SK-N-SH (cell line): ENCODE data around the gene STAC3. TPM values are rescaled to one million over a fixed set of nuclear protein-coding genes. Genes with fewer than 3 reads are reported as not detected.

Experiments used
- CTCF ChIA-PET: fragments of 300-600, 350-600 bp; formaldehyde crosslinking; extraction: SDS; loops from one replicate; lab custom pipeline; 2021; lab: Yijun Ruan, JAX
- POLR2A ChIA-PET: fragments of 350-600 bp; sonication (Branson Sonifier 250); formaldehyde crosslinking; extraction: SDS; loops from one replicate; lab custom pipeline; 2020; ENCODE audit warnings: antibody characterized with exemption, inconsistent platforms; lab: Yijun Ruan, JAX
- DNase-seq: peaks from one replicate; pipeline ENCODE4 v3.0.0; 2012
- H2AFZ ChIP-seq: fragments of 200-600 bp; sonication (generic); 2 replicates; pipeline ENCODE4 v1.8.1; 2016; ENCODE audit warnings: antibody characterized with exemption, mild to moderate bottlenecking, low read depth
- H3F3A ChIP-seq: fragments of 200-600 bp; sonication (generic); replicated peaks from 2 replicates; pipeline ENCODE3; 2016; ENCODE audit warnings: antibody characterized with exemption, mild to moderate bottlenecking; ENCODE audit not compliant: insufficient read depth
- H3K27ac ChIP-seq, 2 experiments: fragments of 200-500 bp in 1 of 2; fragments of 200-600 bp in 1 of 2; sonication (Bioruptor generic) in 1 of 2; sonication (generic), shearing (Covaris generic) in 1 of 2; 2 replicates each; pipeline versions ENCODE4 v1.5.1 to v1.6.1; 2014 to 2016; ENCODE audit warnings: low read depth in 2 of 2, inconsistent platforms in 1 of 2, low read length in 1 of 2, mild to moderate bottlenecking in 1 of 2, mixed read lengths in 1 of 2
- H3K27me3 ChIP-seq: fragments of 200-600 bp; sonication (generic), shearing (Covaris generic); 2 replicates; pipeline ENCODE4 v1.6.1; 2016; ENCODE audit warnings: mixed run types; ENCODE audit not compliant: insufficient read depth
- H3K36me3 ChIP-seq, 2 experiments: fragments of 200-500 bp in 1 of 2; fragments of 200-600 bp in 1 of 2; sonication (Bioruptor generic) in 1 of 2; sonication (generic) in 1 of 2; replicated peaks in 1 of 2; 2 replicates each; pipeline versions ENCODE3 to v1.5.1; 2014 to 2016; ENCODE audit warnings: low read length in 1 of 2, mild to moderate bottlenecking in 1 of 2; ENCODE audit not compliant: insufficient read depth in 2 of 2, control insufficient read depth in 1 of 2
- H3K4me1 ChIP-seq, 2 experiments: fragments of 200-500 bp in 1 of 2; fragments of 200-600 bp in 1 of 2; sonication (Bioruptor generic) in 1 of 2; sonication (generic), shearing (Covaris generic) in 1 of 2; 2 replicates each; pipeline versions ENCODE4 v1.5.1 to v1.6.1; 2014 to 2016; ENCODE audit warnings: low read depth in 1 of 2, low read length in 1 of 2, mixed run types in 1 of 2; ENCODE audit not compliant: insufficient read depth in 2 of 2, control insufficient read depth in 1 of 2
- H3K4me2 ChIP-seq: fragments of 200-600 bp; sonication (generic), shearing (Covaris generic); 2 replicates; pipeline ENCODE4 v1.6.1; 2017; ENCODE audit warnings: mixed run types
- H3K4me3 ChIP-seq, 2 experiments: fragments of 200-500 bp in 1 of 2; fragments of 200-600 bp in 1 of 2; sonication (Bioruptor generic) in 1 of 2; sonication (generic), shearing (Covaris generic) in 1 of 2; 2 replicates each; pipeline versions ENCODE4 v1.5.1 to v1.8.1; 2014 to 2016; ENCODE audit warnings: low read depth in 2 of 2, inconsistent platforms in 1 of 2, low read length in 1 of 2, mild to moderate bottlenecking in 1 of 2, mixed read lengths in 1 of 2, moderate library complexity in 1 of 2
- H3K79me2 ChIP-seq: fragments of 200-600 bp; sonication (generic); 2 replicates; pipeline ENCODE4 v1.8.1; 2017; ENCODE audit warnings: mild to moderate bottlenecking; ENCODE audit not compliant: insufficient read depth
- H3K9ac ChIP-seq: fragments of 200-600 bp; sonication (generic); 2 replicates; pipeline ENCODE4 v1.6.1; 2017; ENCODE audit warnings: mixed run types
- H3K9me2 ChIP-seq: fragments of 200-600 bp; sonication (generic); 2 replicates; pipeline ENCODE4 v1.6.1; 2017; ENCODE audit warnings: mixed run types
- H3K9me3 ChIP-seq: fragments of 200-600 bp; sonication (generic); 2 replicates; pipeline ENCODE4 v1.6.1; 2017; ENCODE audit warnings: mixed run types, mild to moderate bottlenecking, moderate library complexity
- H4K20me1 ChIP-seq: fragments of 200-600 bp; sonication (generic); 2 replicates; pipeline ENCODE4 v1.6.1; 2017; ENCODE audit warnings: mild to moderate bottlenecking, mixed run types; ENCODE audit not compliant: insufficient read depth
- ELF1 ChIP-seq: IDR thresholded peaks from 2 replicates; pipeline ENCODE4 v1.4.0; 2012
- FOSL2 ChIP-seq: IDR thresholded peaks from 2 replicates; pipeline ENCODE4 v1.4.0; 2012; ENCODE audit warnings: low read depth, mild to moderate bottlenecking, moderate library complexity, borderline replicate concordance
- FOXJ3 ChIP-seq: sonication (generic); formaldehyde crosslinking; IDR thresholded peaks from 2 replicates; pipeline ENCODE4 v1.5.1; 2020; ENCODE audit warnings: mild to moderate bottlenecking, missing genetic modification reagents
- FOXM1 ChIP-seq: IDR thresholded peaks from 2 replicates; pipeline ENCODE4 v1.4.0; 2012; ENCODE audit warnings: low read depth, mild to moderate bottlenecking
- JUND ChIP-seq: IDR thresholded peaks from 2 replicates; pipeline ENCODE4 v1.4.0; 2012
- MEF2A ChIP-seq: IDR thresholded peaks from 2 replicates; pipeline ENCODE4 v1.4.0; 2012; ENCODE audit warnings: low read depth, borderline replicate concordance
- MXI1 ChIP-seq: IDR thresholded peaks from 2 replicates; pipeline ENCODE4 v1.6.1; 2012; ENCODE audit warnings: mild to moderate bottlenecking, low read depth, low read length, improper control_type of control experiment
- POLR2AphosphoS5 ChIP-seq: IDR thresholded peaks from 2 replicates; pipeline ENCODE4 v1.6.1; 2012; ENCODE audit warnings: low read depth, low read length
- RAD21 ChIP-seq: IDR thresholded peaks from 2 replicates; pipeline ENCODE4 v1.6.1; 2012; ENCODE audit warnings: mild to moderate bottlenecking, low read length
- RXRA ChIP-seq: IDR thresholded peaks from 2 replicates; pipeline ENCODE4 v1.4.0; 2012; ENCODE audit warnings: low read depth, mild to moderate bottlenecking, borderline replicate concordance
- SIN3A ChIP-seq: IDR thresholded peaks from 2 replicates; pipeline ENCODE4 v1.6.1; 2012; ENCODE audit warnings: low read depth, mild to moderate bottlenecking, low read length, moderate library complexity, borderline replicate concordance
- SMC3 ChIP-seq: IDR thresholded peaks from 2 replicates; pipeline ENCODE4 v1.6.1; 2012; ENCODE audit warnings: low read depth, low read length, improper control_type of control experiment
- TCF12 ChIP-seq: IDR thresholded peaks from 2 replicates; pipeline ENCODE4 v1.4.0; 2012
- WGBS: methylation state at CpG from one replicate; pipeline ENCODE4 v1.1.6; 2017; ENCODE audit warnings: low lambda C conversion rate; 5-methylcytosine and 5-hydroxymethylcytosine counted together
- polyA plus RNA-seq, 3 experiments: library from polyadenylated mRNA; depleted of rRNA; stranded (reverse); fragments of >200 nt; gene quantifications; 2 replicates each; pipeline ENCODE4 v1.2.3, GENCODE V29; 2012
- TF ChIP-seq, protein P1 (sequence below): IDR thresholded peaks from 2 replicates; pipeline ENCODE4 v1.6.1; 2012; ENCODE audit warnings: mild to moderate bottlenecking, low read depth, low read length, moderate library complexity
- TF ChIP-seq, protein P2 (sequence below): IDR thresholded peaks from 2 replicates; pipeline ENCODE4; 2012
- TF ChIP-seq, protein P3 (sequence below): IDR thresholded peaks from 2 replicates; pipeline ENCODE4 v1.4.0; 2012; ENCODE audit warnings: low read depth
- TF ChIP-seq, protein P4 (sequence below): fragments of 150-350 bp; IDR thresholded peaks from 2 replicates; pipeline ENCODE4 v1.6.1; 2016; ENCODE audit warnings: mild to moderate bottlenecking, low read depth, low read length

The STAC3 gene
- polyA plus RNA-seq, 1 of the 3 experiments (the other 2 are of a cell fraction), result 0.76 TPM

DNA sequence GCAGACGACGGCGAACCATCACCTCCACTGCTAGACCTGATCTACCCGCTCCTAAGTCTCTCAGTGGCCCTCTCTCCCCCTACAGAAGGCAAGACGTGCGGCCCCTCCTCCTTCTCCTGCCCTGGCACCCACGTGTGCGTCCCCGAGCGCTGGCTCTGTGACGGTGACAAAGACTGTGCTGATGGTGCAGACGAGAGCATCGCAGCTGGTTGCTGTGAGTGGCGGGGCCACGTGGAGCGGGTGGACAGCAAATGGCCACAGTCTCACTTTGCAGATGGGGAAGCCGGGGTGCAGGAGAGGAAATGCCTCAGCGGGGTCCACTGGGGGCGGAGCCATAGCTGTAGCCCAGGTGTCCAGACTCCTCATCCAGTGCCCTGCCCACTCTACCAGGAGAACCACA, 55.8 kb downstream of the STAC3 start:
- CTCF ChIA-PET, result interaction anchor here (1.6 to 31.5 kb wide), 5 partner anchors 13 to 84 kb away, joined by 4 to 616 read pairs (median 12); partner anchors contain the start of genes LRP1-AS and STAT6
- Histone ChIP-seq H3F3A (peaks cover 3% of the 10 kb centered on the region), H3K36me3 (peaks cover 7 to 85% of the 10 kb centered on the region in 2 experiments), H3K79me2 (no peaks in the 10 kb centered on the region), H4K20me1 (no peaks in the 10 kb centered on the region), H3K9me2 (no peaks in the 10 kb centered on the region), H3K4me3 (no peak overlapping the region), H3K4me1 (no peaks in the 10 kb centered on the region), H3K27me3 (no peaks in the 10 kb centered on the region), H2AFZ (no peak overlapping the region), H3K9me3 (no peaks in the 10 kb centered on the region), H3K27ac (no peak overlapping the region), H3K9ac (no peak overlapping the region), H3K4me2 (no peak overlapping the region)
- DNase-seq, result no peak
- TF ChIP-seq RAD21, result no peak
- no peak for TF ChIP-seq SIN3A
- TF ChIP-seq RXRA, result no peak
- TF ChIP-seq, protein P1, sequence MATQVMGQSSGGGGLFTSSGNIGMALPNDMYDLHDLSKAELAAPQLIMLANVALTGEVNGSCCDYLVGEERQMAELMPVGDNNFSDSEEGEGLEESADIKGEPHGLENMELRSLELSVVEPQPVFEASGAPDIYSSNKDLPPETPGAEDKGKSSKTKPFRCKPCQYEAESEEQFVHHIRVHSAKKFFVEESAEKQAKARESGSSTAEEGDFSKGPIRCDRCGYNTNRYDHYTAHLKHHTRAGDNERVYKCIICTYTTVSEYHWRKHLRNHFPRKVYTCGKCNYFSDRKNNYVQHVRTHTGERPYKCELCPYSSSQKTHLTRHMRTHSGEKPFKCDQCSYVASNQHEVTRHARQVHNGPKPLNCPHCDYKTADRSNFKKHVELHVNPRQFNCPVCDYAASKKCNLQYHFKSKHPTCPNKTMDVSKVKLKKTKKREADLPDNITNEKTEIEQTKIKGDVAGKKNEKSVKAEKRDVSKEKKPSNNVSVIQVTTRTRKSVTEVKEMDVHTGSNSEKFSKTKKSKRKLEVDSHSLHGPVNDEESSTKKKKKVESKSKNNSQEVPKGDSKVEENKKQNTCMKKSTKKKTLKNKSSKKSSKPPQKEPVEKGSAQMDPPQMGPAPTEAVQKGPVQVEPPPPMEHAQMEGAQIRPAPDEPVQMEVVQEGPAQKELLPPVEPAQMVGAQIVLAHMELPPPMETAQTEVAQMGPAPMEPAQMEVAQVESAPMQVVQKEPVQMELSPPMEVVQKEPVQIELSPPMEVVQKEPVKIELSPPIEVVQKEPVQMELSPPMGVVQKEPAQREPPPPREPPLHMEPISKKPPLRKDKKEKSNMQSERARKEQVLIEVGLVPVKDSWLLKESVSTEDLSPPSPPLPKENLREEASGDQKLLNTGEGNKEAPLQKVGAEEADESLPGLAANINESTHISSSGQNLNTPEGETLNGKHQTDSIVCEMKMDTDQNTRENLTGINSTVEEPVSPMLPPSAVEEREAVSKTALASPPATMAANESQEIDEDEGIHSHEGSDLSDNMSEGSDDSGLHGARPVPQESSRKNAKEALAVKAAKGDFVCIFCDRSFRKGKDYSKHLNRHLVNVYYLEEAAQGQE, result no peak
- TF ChIP-seq FOXJ3 (CRISPR knock-in tag), result no peak
- TF ChIP-seq, protein P2, sequence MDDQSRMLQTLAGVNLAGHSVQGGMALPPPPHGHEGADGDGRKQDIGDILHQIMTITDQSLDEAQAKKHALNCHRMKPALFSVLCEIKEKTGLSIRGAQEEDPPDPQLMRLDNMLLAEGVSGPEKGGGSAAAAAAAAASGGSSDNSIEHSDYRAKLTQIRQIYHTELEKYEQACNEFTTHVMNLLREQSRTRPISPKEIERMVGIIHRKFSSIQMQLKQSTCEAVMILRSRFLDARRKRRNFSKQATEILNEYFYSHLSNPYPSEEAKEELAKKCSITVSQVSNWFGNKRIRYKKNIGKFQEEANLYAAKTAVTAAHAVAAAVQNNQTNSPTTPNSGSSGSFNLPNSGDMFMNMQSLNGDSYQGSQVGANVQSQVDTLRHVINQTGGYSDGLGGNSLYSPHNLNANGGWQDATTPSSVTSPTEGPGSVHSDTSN, result no peak
- no peak for TF ChIP-seq JUND
- TF ChIP-seq, protein P3, sequence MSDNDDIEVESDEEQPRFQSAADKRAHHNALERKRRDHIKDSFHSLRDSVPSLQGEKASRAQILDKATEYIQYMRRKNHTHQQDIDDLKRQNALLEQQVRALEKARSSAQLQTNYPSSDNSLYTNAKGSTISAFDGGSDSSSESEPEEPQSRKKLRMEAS, result no peak
- TF ChIP-seq TCF12, result no peak
- no peak for TF ChIP-seq MXI1
- WGBS, result 92% methylated on average over 13 of the region's 19 CpGs
- POLR2A ChIA-PET, result no interaction called here

DNA sequence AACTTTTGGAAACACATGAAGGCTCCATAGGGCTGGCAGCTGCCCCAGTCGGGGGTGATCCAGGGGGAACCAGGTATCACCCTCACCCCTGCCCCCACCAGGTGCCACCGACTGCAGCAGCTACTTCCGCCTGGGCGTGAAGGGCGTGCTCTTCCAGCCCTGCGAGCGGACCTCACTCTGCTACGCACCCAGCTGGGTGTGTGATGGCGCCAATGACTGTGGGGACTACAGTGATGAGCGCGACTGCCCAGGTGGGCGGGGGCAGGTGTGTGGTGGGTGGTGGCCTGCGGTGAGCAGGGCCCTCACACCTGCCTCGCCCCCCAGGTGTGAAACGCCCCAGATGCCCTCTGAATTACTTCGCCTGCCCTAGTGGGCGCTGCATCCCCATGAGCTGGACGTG, 56.7 kb downstream of the STAC3 start:
- H3K4me2 ChIP-seq, result no peak overlapping the region
- no peaks in the 10 kb centered on the region for H3K9me3 ChIP-seq
- no peak for DNase-seq
- no peak overlapping the region for H2AFZ ChIP-seq
- no peak overlapping the region for H3K4me3 ChIP-seq
- ChIA-PET POLR2A (no interaction called here), CTCF (interaction anchor here (1.3 to 31.5 kb wide), 5 partner anchors 12 to 83 kb away, joined by 4 to 616 read pairs (median 12); partner anchors contain the start of genes LRP1-AS and STAT6)
- H3K4me1 ChIP-seq, result no peaks in the 10 kb centered on the region
- H3K9ac ChIP-seq, result no peak overlapping the region
- H3K27me3 ChIP-seq, result no peaks in the 10 kb centered on the region
- H3K27ac ChIP-seq, result no peak overlapping the region
- peaks cover 4% of the 10 kb centered on the region for H3F3A ChIP-seq
- no peaks in the 10 kb centered on the region for H3K79me2 ChIP-seq
- H3K36me3 ChIP-seq, result peaks cover 7 to 88% of the 10 kb centered on the region in 2 experiments
- WGBS, result 98% methylated on average over 7 of the region's 18 CpGs
- no peaks in the 10 kb centered on the region for H4K20me1 ChIP-seq
- H3K9me2 ChIP-seq, result no peaks in the 10 kb centered on the region
- TF ChIP-seq, protein P2, result no peak
- TF ChIP-seq JUND (no peak), ELF1 (no peak), POLR2AphosphoS5 (no peak), FOSL2 (no peak), MEF2A (no peak), SMC3 (no peak), RAD21 (no peak), TCF12 (no peak), SIN3A (no peak), FOXM1 (no peak), MXI1 (no peak)
- TF ChIP-seq, protein P4, sequence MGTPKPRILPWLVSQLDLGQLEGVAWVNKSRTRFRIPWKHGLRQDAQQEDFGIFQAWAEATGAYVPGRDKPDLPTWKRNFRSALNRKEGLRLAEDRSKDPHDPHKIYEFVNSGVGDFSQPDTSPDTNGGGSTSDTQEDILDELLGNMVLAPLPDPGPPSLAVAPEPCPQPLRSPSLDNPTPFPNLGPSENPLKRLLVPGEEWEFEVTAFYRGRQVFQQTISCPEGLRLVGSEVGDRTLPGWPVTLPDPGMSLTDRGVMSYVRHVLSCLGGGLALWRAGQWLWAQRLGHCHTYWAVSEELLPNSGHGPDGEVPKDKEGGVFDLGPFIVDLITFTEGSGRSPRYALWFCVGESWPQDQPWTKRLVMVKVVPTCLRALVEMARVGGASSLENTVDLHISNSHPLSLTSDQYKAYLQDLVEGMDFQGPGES, result no peak
- TF ChIP-seq, protein P1, result no peak
